Activated naive CD8-positive, alpha-beta T cell treated with anti-CD3 and anti-CD28 coated beads, Interleukin-2, amount 50 U/mL, for 24 hours (primary cell): ENCODE measurements around the gene LRP1B.

Experiments used
- ATAC-seq: fragments of 150-1000 bp; cut with Tn5 transposase; one replicate; pipeline ENCODE4 v1.10.0; 2021
- DNase-seq: peaks from one replicate; pipeline ENCODE4 v3.0.0; 2021
- H3K27ac Mint-ChIP-seq: one replicate; pipeline ENCODE4 v1.8.0; 2021; ENCODE audit warnings: mild to moderate bottlenecking, mixed read lengths
- H3K27me3 Mint-ChIP-seq: one replicate; pipeline ENCODE4 v1.8.0; 2021; ENCODE audit warnings: mixed read lengths
- H3K36me3 Mint-ChIP-seq: one replicate; pipeline ENCODE4 v1.8.0; 2021; ENCODE audit warnings: low read depth, mixed read lengths
- H3K4me1 Mint-ChIP-seq: one replicate; pipeline ENCODE4 v1.8.0; 2021; ENCODE audit warnings: mixed read lengths
- H3K4me3 Mint-ChIP-seq: one replicate; pipeline ENCODE4 v1.8.0; 2021; ENCODE audit warnings: mild to moderate bottlenecking, moderate library complexity, mixed read lengths
- H3K9me3 Mint-ChIP-seq: one replicate; pipeline ENCODE4 v1.8.0; 2021; ENCODE audit warnings: mixed read lengths

The LRP1B gene

GRCh38 chr2:141932261-141932660 is 198.6 kb downstream of the LRP1B start:
- no peak overlapping the region for H3K4me3 Mint-ChIP-seq
- H3K27ac Mint-ChIP-seq: no peak overlapping the region
- H3K4me1 Mint-ChIP-seq: no peaks in the 10 kb centered on the region
- no peaks in the 10 kb centered on the region for H3K27me3 Mint-ChIP-seq
- DNase-seq (no peak), ATAC-seq (no peak)
- H3K9me3 Mint-ChIP-seq: peaks cover 15% of the 10 kb centered on the region
- no peaks in the 10 kb centered on the region for H3K36me3 Mint-ChIP-seq

GRCh38 chr2:141931797-141932196 is 199.0 kb downstream of the LRP1B start:
- Mint-ChIP-seq H3K4me3 (no peak overlapping the region), H3K4me1 (no peaks in the 10 kb centered on the region), H3K9me3 (peaks cover 15% of the 10 kb centered on the region), H3K36me3 (no peaks in the 10 kb centered on the region), H3K27ac (no peak overlapping the region), H3K27me3 (no peaks in the 10 kb centered on the region)
- no peak for ATAC-seq
- no peak for DNase-seq

- H3K27me3 Mint-ChIP-seq: no peaks in the 10 kb centered on the region
- H3K4me1 Mint-ChIP-seq: no peaks in the 10 kb centered on the region
- DNase-seq (no peak), ATAC-seq (no peak)
- H3K27ac Mint-ChIP-seq: no peak overlapping the region
- no peak overlapping the region for H3K4me3 Mint-ChIP-seq
- H3K9me3 Mint-ChIP-seq: peaks cover 15% of the 10 kb centered on the region
- no peaks in the 10 kb centered on the region for H3K36me3 Mint-ChIP-seq
Observed at GRCh38 chr2:141930803-141931202, 200.0 kb downstream of the LRP1B start.

- H3K4me3 Mint-ChIP-seq: no peak overlapping the region
- peaks cover 15% of the 10 kb centered on the region for H3K9me3 Mint-ChIP-seq
- H3K4me1 Mint-ChIP-seq: no peaks in the 10 kb centered on the region
- H3K27me3 Mint-ChIP-seq: no peaks in the 10 kb centered on the region
- no peak overlapping the region for H3K27ac Mint-ChIP-seq
- DNase-seq (no peak), ATAC-seq (no peak)
- H3K36me3 Mint-ChIP-seq: no peaks in the 10 kb centered on the region
Observed at GRCh38 chr2:141929331-141930252, 201.2 kb downstream of the LRP1B start.

- DNase-seq (no peak), ATAC-seq (no peak)
- no peaks in the 10 kb centered on the region for H3K27me3 Mint-ChIP-seq
- H3K4me3 Mint-ChIP-seq: no peak overlapping the region
- peaks cover 15% of the 10 kb centered on the region for H3K9me3 Mint-ChIP-seq
- H3K36me3 Mint-ChIP-seq: no peaks in the 10 kb centered on the region
- no peaks in the 10 kb centered on the region for H3K4me1 Mint-ChIP-seq
- H3K27ac Mint-ChIP-seq: no peak overlapping the region
Observed at GRCh38 chr2:141928476-141928875, 202.3 kb downstream of the LRP1B start.

GRCh38 chr2:141927536-141927935 is 203.3 kb downstream of the LRP1B start:
- no peaks in the 10 kb centered on the region for H3K36me3 Mint-ChIP-seq
- peaks cover 15% of the 10 kb centered on the region for H3K9me3 Mint-ChIP-seq
- no peaks in the 10 kb centered on the region for H3K4me1 Mint-ChIP-seq
- H3K4me3 Mint-ChIP-seq: no peak overlapping the region
- no peak for ATAC-seq
- no peaks in the 10 kb centered on the region for H3K27me3 Mint-ChIP-seq
- no peak overlapping the region for H3K27ac Mint-ChIP-seq
- no peak for DNase-seq

- no peak overlapping the region for H3K4me3 Mint-ChIP-seq
- ATAC-seq: no peak
- H3K27me3 Mint-ChIP-seq: no peaks in the 10 kb centered on the region
- H3K4me1 Mint-ChIP-seq: no peaks in the 10 kb centered on the region
- no peak for DNase-seq
- no peak overlapping the region for H3K27ac Mint-ChIP-seq
- peaks cover 11% of the 10 kb centered on the region for H3K9me3 Mint-ChIP-seq
- H3K36me3 Mint-ChIP-seq: no peaks in the 10 kb centered on the region
Observed at GRCh38 chr2:141925511-141925910, 205.3 kb downstream of the LRP1B start.

GRCh38 chr2:141923657-141924056 is 207.2 kb downstream of the LRP1B start:
- Mint-ChIP-seq H3K9me3 (peaks cover 7% of the 10 kb centered on the region), H3K4me3 (no peak overlapping the region), H3K27ac (no peak overlapping the region), H3K27me3 (no peaks in the 10 kb centered on the region), H3K36me3 (no peaks in the 10 kb centered on the region), H3K4me1 (no peaks in the 10 kb centered on the region)
- DNase-seq (no peak), ATAC-seq (no peak)

GRCh38 chr2:141911485-141912066 is 219.2 kb downstream of the LRP1B start:
- Mint-ChIP-seq H3K27me3 (no peaks in the 10 kb centered on the region), H3K9me3 (peaks cover 15% of the 10 kb centered on the region), H3K4me3 (no peak overlapping the region), H3K4me1 (no peaks in the 10 kb centered on the region), H3K36me3 (no peaks in the 10 kb centered on the region), H3K27ac (no peak overlapping the region)
- DNase-seq: no peak
- ATAC-seq: no peak

GRCh38 chr2:141906678-141907077 is 224.1 kb downstream of the LRP1B start:
- ATAC-seq: no peak
- DNase-seq: no peak
- Mint-ChIP-seq H3K4me1 (no peaks in the 10 kb centered on the region), H3K4me3 (no peak overlapping the region), H3K36me3 (no peaks in the 10 kb centered on the region), H3K27me3 (no peaks in the 10 kb centered on the region), H3K27ac (no peak overlapping the region), H3K9me3 (no peaks in the 10 kb centered on the region)

- Mint-ChIP-seq H3K36me3 (no peaks in the 10 kb centered on the region), H3K4me3 (no peak overlapping the region), H3K4me1 (no peaks in the 10 kb centered on the region), H3K9me3 (no peaks in the 10 kb centered on the region), H3K27ac (no peak overlapping the region), H3K27me3 (no peaks in the 10 kb centered on the region)
- DNase-seq (no peak), ATAC-seq (no peak)
Observed at GRCh38 chr2:141900826-141901225, 230.0 kb downstream of the LRP1B start.

GRCh38 chr2:141899740-141900139 is 231.1 kb downstream of the LRP1B start:
- Mint-ChIP-seq H3K27me3 (no peaks in the 10 kb centered on the region), H3K4me3 (no peak overlapping the region), H3K9me3 (no peaks in the 10 kb centered on the region), H3K36me3 (no peaks in the 10 kb centered on the region), H3K27ac (no peak overlapping the region), H3K4me1 (no peaks in the 10 kb centered on the region)
- ATAC-seq: no peak
- no peak for DNase-seq

- ATAC-seq (no peak), DNase-seq (no peak)
- H3K4me3 Mint-ChIP-seq: no peak overlapping the region
- H3K27me3 Mint-ChIP-seq: no peaks in the 10 kb centered on the region
- no peaks in the 10 kb centered on the region for H3K36me3 Mint-ChIP-seq
- H3K27ac Mint-ChIP-seq: no peak overlapping the region
- H3K4me1 Mint-ChIP-seq: no peaks in the 10 kb centered on the region
- H3K9me3 Mint-ChIP-seq: peaks cover 13% of the 10 kb centered on the region
Observed at GRCh38 chr2:141889788-141890187, 241.0 kb downstream of the LRP1B start.

GRCh38 chr2:141888987-141889555 is 241.7 kb downstream of the LRP1B start:
- Mint-ChIP-seq H3K36me3 (no peaks in the 10 kb centered on the region), H3K4me1 (no peaks in the 10 kb centered on the region), H3K27me3 (no peaks in the 10 kb centered on the region), H3K27ac (no peak overlapping the region), H3K4me3 (no peak overlapping the region), H3K9me3 (peaks cover 13% of the 10 kb centered on the region)
- ATAC-seq (no peak), DNase-seq (no peak)

- Mint-ChIP-seq H3K4me3 (no peak overlapping the region), H3K27ac (no peak overlapping the region), H3K27me3 (no peaks in the 10 kb centered on the region), H3K36me3 (no peaks in the 10 kb centered on the region), H3K4me1 (no peaks in the 10 kb centered on the region), H3K9me3 (peaks cover 18% of the 10 kb centered on the region)
- DNase-seq (no peak), ATAC-seq (no peak)
Observed at GRCh38 chr2:141887363-141887762, 243.5 kb downstream of the LRP1B start.
